ENCODE results near the gene SNED1. TPM values are rescaled to one million over a fixed set of nuclear protein-coding genes. Genes with fewer than 3 reads are reported as not detected.

The SNED1 gene
- polyA plus RNA-seq, 1 donor (not counting 4 experiments of a cell fraction or from before 2014, with no cell fraction given), result 0.12 TPM

- H3K27ac ChIP-seq (ENCODE audit: control insufficient read depth, insufficient read depth, low read length), result no peak overlapping the region
- H4K20me1 ChIP-seq (ENCODE audit: control insufficient read depth, extremely low read depth, insufficient read depth, low read length), result no peaks in the 10 kb centered on the region
- H3K9me1 ChIP-seq (ENCODE audit: control insufficient read depth, extremely low read depth, insufficient read depth, low read length), result no peaks in the 10 kb centered on the region
- no peak overlapping the region for H3K4me2 ChIP-seq (ENCODE audit: control insufficient read depth, extremely low read depth, insufficient read depth, low read depth, low read length)
- TF ChIP-seq CTCF (optimal IDR thresholded peaks at IDR 0.05 in 1 of 3, IDR thresholded peaks at IDR 0.05 in 1 of 3, conservative IDR thresholded peaks at IDR 0.05 in 1 of 3; ENCODE audit: extremely low read depth in 1 of 3, insufficient read depth in 2 of 3, low read length in 3 of 3), result no peak
- no peak for TF ChIP-seq EZH2 (IDR thresholded peaks at IDR 0.05; ENCODE audit: low read length)
- peaks cover 19% of the 10 kb centered on the region for H3K27me3 ChIP-seq (ENCODE audit: control insufficient read depth, extremely low read depth, insufficient read depth, low read length)
- peaks cover 12% of the 10 kb centered on the region for H3K4me1 ChIP-seq (ENCODE audit: control insufficient read depth, extremely low read depth, insufficient read depth, low read length)
- H3K79me2 ChIP-seq (ENCODE audit: control insufficient read depth, insufficient read depth, low read length), result no peaks in the 10 kb centered on the region
- FAIRE-seq (no peak), DNase-seq (ENCODE audit: low read depth, low spot score) (no peak)
- H2AFZ ChIP-seq (ENCODE audit: control insufficient read depth, low read length), result no peak overlapping the region
- H3K9me3 ChIP-seq (ENCODE audit: control insufficient read depth, low read depth, low read length), result peaks cover 10% of the 10 kb centered on the region
- H3K36me3 ChIP-seq (ENCODE audit: control insufficient read depth in 2 of 2, extremely low read depth in 1 of 2, insufficient read depth in 2 of 2, low read length in 2 of 2), result no peaks in the 10 kb centered on the region
- no peak overlapping the region for H3K9ac ChIP-seq (ENCODE audit: control insufficient read depth, extremely low read depth, insufficient read depth, low read length)
- no peak overlapping the region for H3K4me3 ChIP-seq (ENCODE audit: control insufficient read depth in 2 of 3, extremely low read depth in 1 of 3, insufficient read depth in 2 of 3, low read depth in 1 of 3, low read length in 3 of 3)
- dilution Hi-C loops (cut with MboI; ENCODE audit: extremely low pct_ligation_motif_present, low sequenced_read_pairs), result no loop called here
These were observed 7.2 kb downstream of the SNED1 start for GRCh38 chr2:241005569-241005968.

GRCh38 chr2:241006412-241006811, 8.0 kb downstream of the SNED1 start:
- H3K79me2 ChIP-seq (ENCODE audit: control insufficient read depth, insufficient read depth, low read length), result no peaks in the 10 kb centered on the region
- DNase-seq (ENCODE audit: low read depth, low spot score), result no peak

More at GRCh38 chr2:241006412-241006811, 8.0 kb downstream of the SNED1 start:
- H3K27me3 ChIP-seq (ENCODE audit: control insufficient read depth, extremely low read depth, insufficient read depth, low read length), result peaks cover 20% of the 10 kb centered on the region
- no peak overlapping the region for H3K4me2 ChIP-seq (ENCODE audit: control insufficient read depth, extremely low read depth, insufficient read depth, low read depth, low read length)
- H3K4me1 ChIP-seq (ENCODE audit: control insufficient read depth, extremely low read depth, insufficient read depth, low read length), result peaks cover 12% of the 10 kb centered on the region
- FAIRE-seq, result no peak
- no peaks in the 10 kb centered on the region for H4K20me1 ChIP-seq (ENCODE audit: control insufficient read depth, extremely low read depth, insufficient read depth, low read length)
- no peak overlapping the region for H3K9ac ChIP-seq (ENCODE audit: control insufficient read depth, extremely low read depth, insufficient read depth, low read length)
- no peak overlapping the region for H2AFZ ChIP-seq (ENCODE audit: control insufficient read depth, low read length)
- peaks cover 10% of the 10 kb centered on the region for H3K9me3 ChIP-seq (ENCODE audit: control insufficient read depth, low read depth, low read length)
- dilution Hi-C loops (cut with MboI; ENCODE audit: extremely low pct_ligation_motif_present, low sequenced_read_pairs), result no loop called here
- no peaks in the 10 kb centered on the region for H3K36me3 ChIP-seq (ENCODE audit: control insufficient read depth in 2 of 2, extremely low read depth in 1 of 2, insufficient read depth in 2 of 2, low read length in 2 of 2)
- H3K27ac ChIP-seq (ENCODE audit: control insufficient read depth, insufficient read depth, low read length), result no peak overlapping the region
- no peak overlapping the region for H3K4me3 ChIP-seq (ENCODE audit: control insufficient read depth in 2 of 3, extremely low read depth in 1 of 3, insufficient read depth in 2 of 3, low read depth in 1 of 3, low read length in 3 of 3)
- no peak for TF ChIP-seq CTCF (optimal IDR thresholded peaks at IDR 0.05 in 1 of 3, IDR thresholded peaks at IDR 0.05 in 1 of 3, conservative IDR thresholded peaks at IDR 0.05 in 1 of 3; ENCODE audit: extremely low read depth in 1 of 3, insufficient read depth in 2 of 3, low read length in 3 of 3)
- TF ChIP-seq EZH2 (IDR thresholded peaks at IDR 0.05; ENCODE audit: low read length), result no peak
- no peaks in the 10 kb centered on the region for H3K9me1 ChIP-seq (ENCODE audit: control insufficient read depth, extremely low read depth, insufficient read depth, low read length)
